GM18517 (cell line): Measurements from ENCODE around the gene TOMM70.
A peak's percentile ranks its signal among the peaks of the same experiment; 100 is the strongest.

Source experiments
- ATAC-seq: cut with Tn5 transposase; IDR thresholded peaks from one replicate; pipeline ENCODE4 v1.9.1; 2021; ENCODE audit warnings: mild to moderate bottlenecking, moderate library complexity; ENCODE audit not compliant: unreplicated experiment

TOMM70 gene

GRCh38 chr3:100412912-100413590, 12.2 kb upstream of the TOMM70 start:
- ATAC-seq, result no peak

GRCh38 chr3:100411091-100411982, 10.4 kb upstream of the TOMM70 start:
- ATAC-seq, result no peak

DNA sequence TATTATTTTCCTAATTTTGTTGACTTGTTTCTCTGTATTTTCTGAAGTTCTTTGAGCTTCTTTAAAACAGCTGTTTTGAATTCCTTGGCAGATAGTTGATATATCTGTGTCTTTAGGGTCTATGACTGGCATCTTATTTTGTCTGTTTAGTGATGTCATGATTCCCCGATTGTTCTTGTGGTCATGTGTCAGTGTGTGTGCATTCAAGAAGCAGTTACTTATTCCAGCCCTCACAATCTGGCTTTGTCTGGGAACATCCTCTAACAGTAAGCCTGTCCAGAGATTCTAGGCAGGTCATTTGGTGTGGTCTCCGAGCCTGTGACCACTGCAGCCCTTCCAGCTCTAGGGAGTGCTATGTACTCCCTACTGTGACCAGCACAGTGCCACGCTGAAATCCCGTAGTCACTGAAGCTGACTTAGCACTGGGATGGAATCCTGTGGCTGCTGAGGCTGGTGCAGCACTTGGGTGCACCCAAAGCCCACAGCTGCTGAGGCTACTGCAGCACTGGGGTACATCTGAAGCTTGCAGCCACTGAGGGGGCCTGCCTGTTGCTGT, 7.2 kb upstream of the TOMM70 start:
- ATAC-seq, result no peak

GRCh38 chr3:100407164-100407563, 6.3 kb upstream of the TOMM70 start:
- ATAC-seq, result no peak

DNA sequence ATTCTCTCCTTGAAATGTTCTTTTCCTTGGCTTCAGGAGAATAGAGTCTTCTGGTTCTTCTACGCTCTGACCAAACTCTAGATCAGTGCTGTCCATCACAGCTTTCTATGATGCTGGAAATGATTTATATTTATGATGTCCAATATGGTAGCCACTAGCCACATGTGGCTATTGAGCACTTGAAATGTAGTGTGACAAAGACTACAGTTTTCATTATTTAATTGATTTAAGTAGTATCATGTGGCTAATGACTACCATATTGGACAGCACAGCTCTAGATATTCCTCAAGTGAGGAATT, 3.3 kb upstream of the TOMM70 start:
- ATAC-seq, result no peak

DNA sequence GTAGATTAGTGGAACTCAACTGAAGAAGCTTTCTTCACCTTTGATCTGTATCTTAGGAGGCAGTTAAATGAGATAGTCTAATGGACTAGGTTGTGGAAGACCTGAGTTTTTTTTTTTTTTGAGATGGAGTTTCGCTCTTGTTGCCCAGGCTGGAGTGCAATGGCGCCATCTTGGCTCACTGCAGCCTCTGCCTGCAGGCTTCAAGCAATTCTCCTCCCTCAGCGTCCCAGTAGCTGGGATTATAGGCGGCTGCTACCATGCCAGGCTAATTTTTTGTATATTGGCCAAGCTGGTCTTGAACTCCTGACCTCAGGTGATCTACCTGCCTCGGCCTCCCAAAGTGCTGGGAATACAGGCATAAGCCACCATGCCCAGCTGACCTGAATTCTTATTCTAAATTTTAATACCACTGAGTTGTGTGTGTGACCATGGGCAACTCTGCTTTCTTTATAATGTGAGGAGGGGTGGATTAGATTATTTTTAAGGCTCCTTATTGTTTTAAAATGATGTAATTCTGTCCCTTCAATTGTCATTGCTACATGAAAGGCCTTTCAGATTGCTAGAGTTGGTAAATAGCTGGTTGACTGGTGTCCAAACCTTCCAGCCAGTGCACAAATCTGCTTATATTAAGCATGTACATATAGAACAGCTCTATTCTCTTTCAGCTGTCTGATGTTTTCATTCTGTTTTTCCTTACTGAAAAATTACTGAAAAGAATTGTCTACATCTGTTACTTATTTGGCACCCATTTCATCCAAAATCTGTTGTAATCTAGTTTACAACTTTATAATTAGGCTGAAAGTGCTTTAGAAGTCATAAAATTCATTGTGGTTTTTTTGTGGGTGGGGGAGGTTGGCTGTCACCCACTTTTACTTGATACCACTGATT, 2.7 kb upstream of the TOMM70 start:
- no peak for ATAC-seq

DNA sequence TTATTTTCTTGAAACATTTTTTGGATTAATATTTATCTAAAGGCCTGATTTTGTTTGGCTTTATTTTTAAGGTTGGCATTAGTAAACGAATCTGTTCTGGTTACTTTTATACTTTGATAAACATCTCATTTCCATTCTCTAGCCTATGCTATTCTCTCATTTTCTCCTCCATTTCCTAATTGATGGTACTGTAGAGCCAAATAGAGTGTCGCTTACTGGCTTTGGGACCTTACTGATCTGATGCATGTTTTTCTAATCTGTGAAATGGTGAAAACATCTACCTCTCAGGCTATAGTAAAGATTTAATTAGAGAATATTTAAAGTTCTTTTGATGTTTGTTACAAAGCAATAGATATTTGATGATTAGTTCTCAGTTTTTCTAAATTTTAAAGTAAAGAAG, 2.0 kb upstream of the TOMM70 start:
- no peak for ATAC-seq

DNA sequence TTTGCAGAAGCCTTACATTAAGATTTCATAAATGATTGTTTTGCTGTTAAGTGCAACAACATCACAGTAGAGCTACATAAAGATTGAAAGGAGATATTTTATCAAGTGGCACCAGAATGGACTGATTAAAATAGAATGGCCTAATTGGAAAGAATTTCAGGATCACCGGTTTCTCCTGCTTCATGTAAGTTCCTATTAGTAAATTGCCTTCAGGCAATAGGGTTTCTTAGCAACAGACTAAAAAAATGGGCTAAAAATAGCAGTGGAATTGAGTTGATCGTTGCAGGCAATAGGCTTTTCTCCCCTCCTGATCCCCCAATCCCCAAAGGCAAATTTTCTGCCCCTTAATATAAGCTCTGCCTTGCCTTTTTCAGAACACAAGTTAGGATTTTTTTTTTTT, 1.4 kb upstream of the TOMM70 start:
- no peak for ATAC-seq

DNA sequence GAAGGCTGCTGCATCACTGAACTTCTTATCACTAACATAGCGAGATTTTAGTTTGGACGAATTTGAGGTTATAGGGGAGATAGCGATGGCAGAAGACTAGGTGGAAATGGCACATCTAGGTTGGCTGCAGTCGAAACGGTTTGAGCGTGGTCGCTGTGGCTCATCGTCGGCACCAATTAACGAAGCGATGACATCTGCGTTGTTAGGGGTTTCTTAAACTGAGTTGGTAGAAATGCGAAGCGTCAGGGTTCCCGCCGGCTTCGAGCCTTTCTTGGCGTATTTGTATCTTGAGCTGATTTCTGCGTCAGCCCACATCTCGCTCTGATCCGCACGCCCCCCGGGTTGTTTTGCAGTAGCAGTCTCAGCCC, 769 bp upstream of the TOMM70 start:
- ATAC-seq, result peak; percentile 25

- ATAC-seq, result peak; percentile 4
Measured at GRCh38 chr3:100400419-100400779, 490 bp downstream of the TOMM70 start.

DNA sequence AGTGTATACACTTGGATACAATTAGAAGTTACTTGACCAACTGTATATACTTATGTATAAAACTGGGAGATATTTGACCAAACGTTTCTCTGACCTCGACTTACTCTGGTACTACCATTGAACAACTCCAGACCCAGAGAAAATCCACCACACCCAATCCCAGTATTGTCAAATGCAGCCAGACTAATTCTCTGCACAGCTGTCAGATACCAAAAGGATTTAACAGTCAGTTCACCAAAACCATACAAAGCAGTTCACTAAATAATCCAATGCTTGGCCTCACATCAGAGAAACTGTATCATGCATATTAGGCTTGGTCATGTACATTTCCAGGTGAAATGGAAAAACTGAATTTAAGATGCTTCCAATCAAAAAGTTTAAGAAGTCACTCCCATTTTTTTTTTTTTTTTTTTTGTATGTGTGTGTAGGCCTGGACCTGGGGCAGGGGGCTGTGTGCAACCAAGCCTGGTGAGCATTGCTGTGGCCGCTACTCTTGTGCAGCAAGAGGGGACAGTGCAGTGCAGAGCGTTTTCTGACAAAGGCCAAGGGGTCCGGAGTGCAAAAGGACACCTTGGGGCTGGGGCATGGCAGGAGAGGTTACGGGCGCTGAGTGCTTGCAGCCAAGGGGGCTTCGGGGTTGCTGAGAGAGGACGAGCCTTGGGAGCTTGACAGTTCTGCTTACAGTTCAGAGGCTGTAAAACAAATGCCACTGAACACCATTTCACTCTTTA, 1.4 kb downstream of the TOMM70 start:
- no peak for ATAC-seq

DNA sequence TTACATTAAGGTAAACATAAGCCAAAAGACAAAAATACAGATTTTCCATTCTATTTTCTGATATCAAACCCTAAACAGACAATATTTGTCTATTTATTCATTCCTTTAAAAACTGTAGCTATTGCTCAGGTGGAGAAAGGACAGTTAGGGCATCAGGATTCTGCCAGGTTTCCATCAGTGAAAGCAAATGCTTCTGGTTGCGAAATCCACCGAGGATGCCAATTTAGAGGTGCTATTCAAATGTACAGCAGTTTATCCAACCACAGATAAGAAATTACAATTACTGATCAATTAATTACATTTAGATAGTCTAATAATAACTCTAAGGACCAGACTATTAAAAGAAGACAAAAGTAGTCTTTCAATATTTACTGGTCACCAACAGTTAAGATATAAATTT, 3.9 kb downstream of the TOMM70 start:
- ATAC-seq, result no peak

- ATAC-seq, result no peak
Measured at GRCh38 chr3:100395679-100396431, 5.0 kb downstream of the TOMM70 start.

DNA sequence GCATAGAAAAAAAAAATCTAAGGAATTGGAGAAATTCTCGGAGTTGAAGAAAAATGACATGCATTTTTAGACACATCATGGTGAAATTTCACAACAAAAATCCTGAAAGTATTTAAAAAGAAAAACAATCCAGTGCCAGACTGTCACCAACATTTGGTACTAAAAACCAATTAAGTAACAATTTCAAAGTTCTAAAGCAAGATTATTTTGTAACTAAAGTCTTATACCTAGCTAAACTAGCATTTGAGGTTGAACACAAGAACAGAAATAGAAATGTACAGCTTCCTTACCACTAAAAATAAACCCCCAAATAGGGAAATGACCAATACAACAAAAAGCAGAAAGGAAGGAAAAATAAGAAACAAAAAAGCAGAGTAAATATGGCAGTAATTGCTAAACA, 11.9 kb downstream of the TOMM70 start:
- no peak for ATAC-seq

- no peak for ATAC-seq
Measured at GRCh38 chr3:100386437-100387074, 14.3 kb downstream of the TOMM70 start.

GRCh38 chr3:100384733-100385525, 16.0 kb downstream of the TOMM70 start:
- ATAC-seq, result no peak

GRCh38 chr3:100376301-100376700, 24.6 kb downstream of the TOMM70 start:
- ATAC-seq, result no peak

GRCh38 chr3:100374521-100374920, 26.4 kb downstream of the TOMM70 start:
- ATAC-seq, result no peak

DNA sequence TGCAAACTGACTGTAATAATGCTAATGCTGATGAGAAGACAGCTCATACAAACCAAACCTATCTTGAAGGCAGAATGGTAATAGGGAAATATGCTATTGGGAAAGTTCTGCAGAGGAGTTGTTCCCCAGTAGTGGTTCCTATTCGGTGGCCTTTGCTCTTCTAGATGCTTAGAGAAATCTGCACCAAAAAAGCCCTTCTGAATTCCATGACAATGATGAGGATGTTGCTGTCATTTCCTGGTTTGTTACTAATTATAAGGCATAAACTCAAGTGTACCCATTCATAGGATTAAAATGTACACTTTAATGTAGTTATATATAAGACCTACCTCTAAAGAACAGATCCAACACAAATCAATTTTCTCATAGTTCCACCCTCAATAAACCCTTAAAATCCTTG, 30.1 kb downstream of the TOMM70 start:
- ATAC-seq, result no peak
